AG04450 (cell line): ENCODE measurements around the gene PDZD2. TPM values are rescaled to one million over a fixed set of nuclear protein-coding genes. Genes with fewer than 3 reads are reported as not detected.

Source experiments
- CTCF ChIA-PET: fragments of 300-600, 350-600 bp; formaldehyde crosslinking; extraction: SDS; loops from one replicate; lab custom pipeline; 2022; ENCODE audit warnings: antibody characterized with exemption, inconsistent platforms; lab: Charles Lee
- POLR2A ChIA-PET: fragments of 350-600 bp; formaldehyde crosslinking; extraction: SDS; loops from one replicate; lab custom pipeline; 2021; ENCODE audit warnings: antibody characterized with exemption, inconsistent platforms; lab: Yijun Ruan, JAX
- DNase-seq: peaks from one replicate; pipeline ENCODE4 v3.0.0-alpha.2; 2011; ENCODE audit warnings: low read depth, low spot score
- H3K27ac ChIP-seq: one replicate; pipeline ENCODE4 v1.5.1; 2012; ENCODE audit warnings: low read depth, low read length, control low read depth
- H3K27me3 ChIP-seq: one replicate; pipeline ENCODE4 v1.6.0; 2012; ENCODE audit warnings: low read length; ENCODE audit not compliant: control insufficient read depth, insufficient read depth
- H3K4me3 ChIP-seq: 2 replicates; pipeline ENCODE4 v1.5.1; 2011; ENCODE audit warnings: mild to moderate bottlenecking, low read depth, low read length, control low read depth
- H3K9me3 ChIP-seq: 2 replicates; pipeline ENCODE4 v1.5.1; 2012; ENCODE audit warnings: low read length; ENCODE audit not compliant: control insufficient read depth, insufficient read depth
- polyA plus RNA-seq: library from polyadenylated mRNA; depleted of rRNA; stranded (reverse); fragments of >200 nt; gene quantifications from 2 replicates; pipeline ENCODE4 v1.2.3, GENCODE V29; 2011
- TF ChIP-seq, protein P1 (sequence below): IDR thresholded peaks from 2 replicates; pipeline ENCODE4 v1.5.1; 2011; ENCODE audit warnings: low read depth, low read length, control low read depth, inconsistent platforms

PDZD2 gene
- polyA plus RNA-seq, 1 experiment: 0.40 TPM

DNA sequence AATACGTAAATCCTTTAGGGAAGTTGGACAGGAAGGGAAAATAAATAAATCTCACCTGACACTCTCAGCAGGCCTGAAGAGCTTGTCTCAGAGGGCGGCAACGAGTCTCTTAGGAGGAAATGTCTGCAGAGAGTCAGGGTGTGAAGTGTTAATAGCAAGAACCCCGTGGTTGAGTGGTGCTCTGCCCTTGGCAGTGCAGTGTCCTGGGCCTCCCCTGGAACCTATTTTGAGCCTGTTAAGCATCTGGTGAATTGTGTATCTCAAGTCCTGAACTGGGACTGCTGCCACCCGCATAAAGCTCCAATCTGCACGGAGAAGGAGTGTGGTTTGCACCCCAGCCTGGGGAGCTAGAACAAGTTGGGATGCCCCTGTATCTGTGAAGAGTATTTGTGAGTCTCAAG, 323.4 kb downstream of the PDZD2 start:
- TF ChIP-seq, protein P1, sequence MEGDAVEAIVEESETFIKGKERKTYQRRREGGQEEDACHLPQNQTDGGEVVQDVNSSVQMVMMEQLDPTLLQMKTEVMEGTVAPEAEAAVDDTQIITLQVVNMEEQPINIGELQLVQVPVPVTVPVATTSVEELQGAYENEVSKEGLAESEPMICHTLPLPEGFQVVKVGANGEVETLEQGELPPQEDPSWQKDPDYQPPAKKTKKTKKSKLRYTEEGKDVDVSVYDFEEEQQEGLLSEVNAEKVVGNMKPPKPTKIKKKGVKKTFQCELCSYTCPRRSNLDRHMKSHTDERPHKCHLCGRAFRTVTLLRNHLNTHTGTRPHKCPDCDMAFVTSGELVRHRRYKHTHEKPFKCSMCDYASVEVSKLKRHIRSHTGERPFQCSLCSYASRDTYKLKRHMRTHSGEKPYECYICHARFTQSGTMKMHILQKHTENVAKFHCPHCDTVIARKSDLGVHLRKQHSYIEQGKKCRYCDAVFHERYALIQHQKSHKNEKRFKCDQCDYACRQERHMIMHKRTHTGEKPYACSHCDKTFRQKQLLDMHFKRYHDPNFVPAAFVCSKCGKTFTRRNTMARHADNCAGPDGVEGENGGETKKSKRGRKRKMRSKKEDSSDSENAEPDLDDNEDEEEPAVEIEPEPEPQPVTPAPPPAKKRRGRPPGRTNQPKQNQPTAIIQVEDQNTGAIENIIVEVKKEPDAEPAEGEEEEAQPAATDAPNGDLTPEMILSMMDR: no peak
- no peak for DNase-seq
- H3K27me3 ChIP-seq: peaks cover 6% of the 10 kb centered on the region
- H3K4me3 ChIP-seq: no peak overlapping the region
- no peaks in the 10 kb centered on the region; the same call in 1 of the 2 replicates for H3K9me3 ChIP-seq
- no peak overlapping the region for H3K27ac ChIP-seq
- ChIA-PET CTCF (no interaction called here), POLR2A (interaction anchor here (1.0 kb wide), 1 partner anchor 26 kb away, joined by 8 read pairs; no protein-coding TSS in a partner anchor)

GRCh38 chr5:31962871-31963307, 324.0 kb downstream of the PDZD2 start:
- TF ChIP-seq, protein P1: no peak
- H3K27me3 ChIP-seq: peaks cover 4% of the 10 kb centered on the region
- H3K4me3 ChIP-seq: no peak overlapping the region
- no peaks in the 10 kb centered on the region; the same call in 1 of the 2 replicates for H3K9me3 ChIP-seq
- DNase-seq: no peak
- POLR2A ChIA-PET: interaction anchor here (1.0 kb wide), 1 partner anchor 25 kb away, joined by 8 read pairs; no protein-coding TSS in a partner anchor
- no peak overlapping the region for H3K27ac ChIP-seq
- CTCF ChIA-PET: interaction anchor here (0.7 kb wide), 1 partner anchor 26 kb away, joined by 3 read pairs; no protein-coding TSS in a partner anchor

DNA sequence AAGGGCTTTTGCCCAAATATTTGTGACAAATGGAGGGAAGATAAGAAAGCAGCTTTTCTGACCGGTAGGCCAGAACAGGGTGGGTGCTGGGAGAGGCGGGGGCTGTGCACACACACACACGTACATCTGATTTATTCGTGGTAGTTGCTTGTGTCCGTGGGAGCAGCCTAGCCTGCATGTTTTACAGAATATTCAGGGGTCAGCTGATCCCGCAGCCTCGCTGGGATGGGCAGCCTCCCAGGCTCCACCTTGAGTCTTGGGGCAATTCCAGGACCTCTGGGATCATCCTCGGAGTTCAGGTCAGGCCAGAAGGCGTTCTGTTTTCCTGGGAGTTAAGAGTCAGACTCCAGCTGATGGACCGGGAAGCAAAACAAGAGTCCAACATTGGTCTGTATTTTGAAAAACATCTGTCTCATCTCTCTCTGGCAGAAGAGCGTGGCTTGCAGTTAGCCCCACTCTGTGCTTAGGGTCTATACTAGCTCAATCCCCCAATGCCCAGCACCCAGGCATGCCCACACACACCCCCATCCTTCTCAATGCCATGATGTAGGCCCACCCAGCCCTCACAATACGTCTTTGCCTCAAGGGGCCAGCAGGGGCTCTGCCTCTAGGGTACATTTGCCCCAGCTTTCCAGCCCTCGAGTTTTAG, 324.6 kb downstream of the PDZD2 start:
- H3K27ac ChIP-seq: no peak overlapping the region
- peaks cover 4% of the 10 kb centered on the region for H3K27me3 ChIP-seq
- no peak overlapping the region for H3K4me3 ChIP-seq
- POLR2A ChIA-PET: interaction anchor here (1.0 kb wide), 1 partner anchor 25 kb away, joined by 8 read pairs; no protein-coding TSS in a partner anchor
- DNase-seq: no peak
- H3K9me3 ChIP-seq: no peaks in the 10 kb centered on the region; the same call in 1 of the 2 replicates
- CTCF ChIA-PET: interaction anchor here (0.7 kb wide), 1 partner anchor 25 kb away, joined by 3 read pairs; no protein-coding TSS in a partner anchor
- TF ChIP-seq, protein P1: no peak

- CTCF ChIA-PET: no interaction called here
- DNase-seq: no peak
- TF ChIP-seq, protein P1: no peak
- Histone ChIP-seq H3K4me3 (no peak overlapping the region), H3K9me3 (no peaks in the 10 kb centered on the region; the same call in 1 of the 2 replicates), H3K27me3 (peaks cover 4% of the 10 kb centered on the region), H3K27ac (no peak overlapping the region)
- POLR2A ChIA-PET: no interaction called here
These were observed 325.1 kb downstream of the PDZD2 start for GRCh38 chr5:31964007-31964360.

DNA sequence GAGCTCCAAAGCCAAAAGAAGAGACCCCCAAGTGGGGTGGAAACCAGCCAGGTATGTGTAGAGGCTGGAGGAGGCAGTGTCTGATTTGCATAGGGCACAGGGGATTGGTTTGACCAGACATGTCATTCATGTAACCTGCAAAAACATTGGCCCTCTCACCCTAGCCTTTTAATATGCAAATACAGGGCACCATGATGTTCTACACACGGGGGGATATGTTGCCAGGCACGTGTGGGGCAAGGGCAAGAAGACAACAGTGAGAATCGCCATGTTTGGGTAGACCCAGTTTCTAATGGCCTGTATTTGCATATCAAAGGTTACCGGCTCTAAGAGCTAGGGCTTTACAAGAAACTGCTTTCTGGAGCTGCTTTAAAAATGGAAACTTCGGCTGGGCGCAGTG, 326.3 kb downstream of the PDZD2 start:
- Histone ChIP-seq H3K4me3 (no peak overlapping the region), H3K27me3 (peaks cover 4% of the 10 kb centered on the region), H3K27ac (no peak overlapping the region), H3K9me3 (no peaks in the 10 kb centered on the region; the same call in 1 of the 2 replicates)
- ChIA-PET POLR2A (no interaction called here), CTCF (no interaction called here)
- TF ChIP-seq, protein P1: no peak
- no peak for DNase-seq
